Parathyroid adenoma (tissue), 2 donors: ENCODE data around the gene ZFTA.

Source experiments
- H2AFZ ChIP-seq: fragments of 300-600 bp; sonication (generic); one replicate; pipeline ENCODE4 v1.7.0; 2017; ENCODE audit warnings: antibody characterized with exemption, mild to moderate bottlenecking
- H3K27ac ChIP-seq: fragments of 300-600 bp; sonication (generic); one replicate; pipeline ENCODE4 v1.7.0; 2017
- H3K27me3 ChIP-seq: fragments of 300-600 bp; sonication (generic); one replicate; pipeline ENCODE4 v1.7.0; 2017; ENCODE audit warnings: low read length; ENCODE audit not compliant: control insufficient read depth, insufficient read depth
- H3K36me3 ChIP-seq: fragments of 300-600 bp; sonication (generic); one replicate; pipeline ENCODE4 v1.7.0; 2017; ENCODE audit warnings: low read length; ENCODE audit not compliant: control insufficient read depth, insufficient read depth
- H3K4me1 ChIP-seq: fragments of 300-600 bp; sonication (generic); one replicate; pipeline ENCODE4 v1.7.0; 2017; ENCODE audit warnings: control low read depth
- H3K4me2 ChIP-seq: fragments of 300-600 bp; sonication (generic); one replicate; pipeline ENCODE4 v1.7.0; 2017; ENCODE audit warnings: low read length
- H3K4me3 ChIP-seq: fragments of 300-600 bp; sonication (generic); one replicate; pipeline ENCODE4 v1.7.0; 2017; ENCODE audit warnings: low read depth, low read length
- H3K79me2 ChIP-seq: fragments of 300-600 bp; sonication (generic); one replicate; pipeline ENCODE4 v1.7.0; 2017; ENCODE audit warnings: control low read depth
- H3K9ac ChIP-seq: fragments of 300-600 bp; sonication (generic); one replicate; pipeline ENCODE4 v1.7.0; 2017; ENCODE audit warnings: mild to moderate bottlenecking
- H3K9me3 ChIP-seq: fragments of 300-600 bp; sonication (generic); one replicate; pipeline ENCODE4 v1.7.0; 2017; ENCODE audit warnings: low read length; ENCODE audit not compliant: control insufficient read depth
- CTCF ChIP-seq: fragments of 300-600 bp; sonication (generic); IDR thresholded peaks from one replicate; pipeline ENCODE4 v1.7.0; 2017; ENCODE audit warnings: antibody characterized with exemption, mild to moderate bottlenecking
- donor health status: primary hyperparathyroidism.

ZFTA gene

GRCh38 chr11:63768237-63769041 is at the start of gene ZFTA:
Gene ZFTA, minus strand, starts transcription at chr11:63768775. Its CDS starts 153 bp downstream, at chr11:63768622.
- Histone ChIP-seq H3K27me3 (no peaks in the 10 kb centered on the region), H3K9ac (no peak within 1 kb of the TSS), H3K79me2 (no peaks in the 10 kb centered on the region), H3K4me1 (no peaks in the 10 kb centered on the region), H3K36me3 (no peaks in the 10 kb centered on the region), H3K27ac (no peak within 1 kb of the TSS), H3K9me3 (no peaks in the 10 kb centered on the region), H3K4me2 (peak within 1 kb of the TSS; percentile 78), H3K4me3 (peak within 1 kb of the TSS; percentile 66), H2AFZ (peak within 1 kb of the TSS; percentile 85)
- no peak for TF ChIP-seq CTCF

GRCh38 chr11:63817758-63818498 is 49.4 kb upstream of the ZFTA start:
- no peak overlapping the region for H3K4me2 ChIP-seq
- peaks cover 3% of the 10 kb centered on the region for H3K4me1 ChIP-seq
- H2AFZ ChIP-seq, result no peak overlapping the region
- H3K36me3 ChIP-seq, result no peaks in the 10 kb centered on the region
- H3K27ac ChIP-seq, result no peak overlapping the region
- H3K79me2 ChIP-seq, result no peaks in the 10 kb centered on the region
- H3K9me3 ChIP-seq, result no peaks in the 10 kb centered on the region
- TF ChIP-seq CTCF, result no peak
- no peak overlapping the region for H3K4me3 ChIP-seq
- no peaks in the 10 kb centered on the region for H3K27me3 ChIP-seq
- no peak overlapping the region for H3K9ac ChIP-seq

GRCh38 chr11:63816732-63817131 is 48.2 kb upstream of the ZFTA start:
- Histone ChIP-seq H3K4me2 (no peak overlapping the region), H3K27me3 (no peaks in the 10 kb centered on the region), H3K79me2 (no peaks in the 10 kb centered on the region), H3K27ac (no peak overlapping the region), H3K9ac (no peak overlapping the region), H3K9me3 (no peaks in the 10 kb centered on the region), H3K36me3 (no peaks in the 10 kb centered on the region), H2AFZ (no peak overlapping the region), H3K4me1 (peaks cover 3% of the 10 kb centered on the region), H3K4me3 (no peak overlapping the region)
- TF ChIP-seq CTCF, result no peak

- Histone ChIP-seq H3K36me3 (no peaks in the 10 kb centered on the region), H3K9ac (no peak overlapping the region), H3K27me3 (no peaks in the 10 kb centered on the region), H3K79me2 (no peaks in the 10 kb centered on the region), H3K4me2 (no peak overlapping the region), H3K27ac (no peak overlapping the region), H3K9me3 (no peaks in the 10 kb centered on the region), H3K4me3 (no peak overlapping the region), H2AFZ (no peak overlapping the region), H3K4me1 (peaks cover 3% of the 10 kb centered on the region)
- TF ChIP-seq CTCF, result no peak
Measured at GRCh38 chr11:63816166-63816565, 47.6 kb upstream of the ZFTA start.
